Activated gamma-delta T cell (primary cell): ENCODE measurements around the gene WIPF1.

Source experiments
- DNase-seq: peaks from one replicate; lab custom pipeline; 2025; lab: John Stamatoyannopoulos, UW

Gene WIPF1

DNA sequence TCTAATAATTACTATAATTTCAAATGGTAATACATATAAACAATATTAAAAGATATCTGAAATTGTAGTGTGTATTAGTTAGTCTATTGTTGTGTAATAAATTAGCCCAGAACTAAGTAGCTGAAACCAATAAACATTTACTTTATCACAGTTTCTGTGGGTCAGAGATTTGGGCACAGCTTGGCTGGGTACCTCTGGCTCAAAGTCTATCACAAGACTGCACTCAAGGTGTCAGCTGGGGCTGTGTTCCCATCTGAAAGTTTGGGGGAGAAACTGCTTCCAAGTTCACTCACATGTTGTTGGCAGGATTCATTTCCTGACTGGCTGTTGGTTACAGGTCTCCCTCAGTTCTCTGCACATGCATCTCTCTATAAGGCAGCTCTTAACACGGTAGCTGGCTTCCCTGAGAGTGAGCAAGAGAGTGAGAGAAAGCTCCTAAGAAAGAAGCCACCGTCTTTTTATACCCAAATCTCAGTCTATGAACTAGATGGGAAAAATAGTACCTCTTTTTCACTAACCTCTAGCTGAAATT lies 25.6 kb upstream of the WIPF1 start:
- no peak for DNase-seq

DNA sequence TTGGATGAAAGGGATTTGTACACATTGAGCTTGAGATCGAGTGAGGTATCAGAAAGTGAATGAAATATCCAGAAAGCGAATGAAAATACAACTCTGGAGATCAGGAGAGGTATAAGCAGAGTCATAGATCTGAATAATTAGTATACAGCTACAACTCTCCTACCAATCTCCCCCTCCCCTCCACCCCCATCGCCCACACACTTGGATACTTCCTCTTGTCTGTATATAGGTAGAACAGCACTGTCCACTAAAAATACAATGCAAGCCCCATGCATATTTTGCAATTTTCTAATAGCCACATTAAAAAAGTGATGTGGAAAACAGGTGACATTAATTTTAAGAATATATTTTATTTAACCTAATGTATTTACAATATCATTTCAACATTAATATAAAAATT lies 23.7 kb upstream of the WIPF1 start:
- no peak for DNase-seq

DNA sequence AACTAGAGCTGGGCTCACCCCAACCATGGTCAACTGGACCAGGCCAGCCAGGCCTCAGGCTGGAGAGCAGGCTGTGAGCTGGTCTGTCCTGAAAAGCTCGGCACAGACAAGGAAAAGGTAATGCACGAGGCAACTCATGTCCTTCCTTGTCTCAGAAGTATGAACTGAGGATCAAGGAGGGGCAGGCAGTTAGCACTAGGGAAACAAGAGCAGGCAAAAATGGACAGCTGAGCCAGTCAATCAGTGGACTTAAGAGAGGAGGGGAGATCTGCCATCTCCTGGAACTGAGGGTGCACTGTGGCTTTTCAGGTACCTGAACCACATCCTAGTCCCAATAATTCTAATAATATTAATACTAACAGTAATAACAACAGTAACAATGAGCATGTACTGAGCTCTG lies 20.6 kb upstream of the WIPF1 start:
- no peak for DNase-seq

DNA sequence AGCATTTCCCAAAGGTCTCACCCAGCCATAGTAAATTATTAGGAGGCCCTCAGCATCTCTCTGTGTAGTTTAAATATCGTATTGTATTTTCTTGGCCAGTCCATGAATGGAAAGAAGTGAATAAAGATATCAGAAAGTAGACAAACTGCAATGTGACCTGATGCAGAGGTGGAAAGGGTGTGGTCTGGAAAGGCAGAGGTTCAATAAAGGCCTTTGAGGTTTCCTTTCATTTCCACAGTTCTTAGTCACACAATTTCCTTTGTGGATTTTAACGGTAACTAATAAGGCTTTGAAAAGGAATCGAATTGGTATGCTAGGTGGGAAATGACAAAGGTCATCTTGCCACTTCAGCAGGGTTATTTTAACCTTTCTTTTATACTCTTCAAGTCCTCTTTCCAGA lies 20.1 kb upstream of the WIPF1 start:
- DNase-seq, result no peak

DNA sequence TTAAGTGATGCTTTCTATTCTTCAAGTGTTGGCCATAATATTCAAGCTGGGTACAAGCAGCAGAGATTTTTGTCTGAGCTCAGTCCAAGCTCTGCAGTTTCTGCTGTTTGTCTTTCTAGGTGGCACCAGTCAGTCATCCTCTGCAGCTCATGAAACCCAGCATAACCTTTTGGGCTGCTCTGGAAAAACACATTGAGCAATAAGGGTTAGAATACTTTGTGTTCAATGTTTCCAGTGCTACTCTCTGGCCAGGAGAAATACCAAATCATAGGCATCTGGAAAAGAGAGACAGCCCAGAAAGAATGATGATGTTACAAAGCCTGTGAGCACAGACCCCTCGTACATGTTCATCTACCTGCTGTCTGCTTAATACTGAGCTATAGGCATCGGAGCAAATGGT lies 19.5 kb upstream of the WIPF1 start:
- no peak for DNase-seq

DNA sequence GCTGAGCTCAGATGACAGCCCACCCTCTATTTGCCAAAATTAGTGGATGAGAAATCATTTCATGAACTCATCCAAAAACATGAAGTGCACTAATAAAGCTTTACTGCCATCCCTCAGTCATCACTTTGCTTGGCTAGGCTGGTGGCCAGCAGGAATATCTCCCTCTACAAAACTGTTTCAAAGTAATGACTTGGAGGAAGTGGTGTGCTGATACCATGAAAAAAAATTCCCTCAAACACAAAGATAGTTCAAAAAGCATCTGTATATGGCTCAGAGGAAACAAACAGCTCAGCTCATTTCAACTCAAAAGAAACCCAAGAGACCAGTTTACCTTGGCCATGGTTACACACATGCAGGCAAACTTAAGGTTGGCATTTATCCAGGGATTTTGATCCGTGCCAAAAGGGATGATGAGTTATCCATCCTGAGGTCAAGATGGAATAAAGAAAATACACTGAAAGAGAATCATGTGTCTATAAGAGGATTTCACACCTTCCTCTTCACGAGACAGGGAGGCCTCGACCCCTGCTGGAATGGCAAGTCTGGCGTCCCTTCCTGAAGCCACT lies 18.4 kb upstream of the WIPF1 start:
- DNase-seq, result no peak

DNA sequence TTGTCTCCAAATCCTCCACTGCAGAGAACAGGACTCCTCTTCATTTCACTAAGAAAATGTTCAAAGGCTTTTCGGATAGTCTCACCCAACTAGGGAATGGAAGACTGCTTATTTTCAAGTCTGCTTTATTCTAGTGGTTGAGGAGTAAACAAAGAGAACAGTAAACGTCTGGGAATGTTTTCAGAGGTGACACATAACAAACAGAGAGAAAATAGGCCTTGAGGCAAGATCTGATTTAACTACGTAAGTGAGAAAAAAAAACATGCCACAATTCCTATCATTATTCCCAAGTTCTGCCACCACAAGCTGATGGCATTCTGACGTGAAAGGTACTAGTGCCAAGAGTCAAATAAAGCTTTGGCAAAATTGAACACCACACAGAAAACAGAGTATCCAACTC lies 16.7 kb upstream of the WIPF1 start:
- DNase-seq, result no peak

DNA sequence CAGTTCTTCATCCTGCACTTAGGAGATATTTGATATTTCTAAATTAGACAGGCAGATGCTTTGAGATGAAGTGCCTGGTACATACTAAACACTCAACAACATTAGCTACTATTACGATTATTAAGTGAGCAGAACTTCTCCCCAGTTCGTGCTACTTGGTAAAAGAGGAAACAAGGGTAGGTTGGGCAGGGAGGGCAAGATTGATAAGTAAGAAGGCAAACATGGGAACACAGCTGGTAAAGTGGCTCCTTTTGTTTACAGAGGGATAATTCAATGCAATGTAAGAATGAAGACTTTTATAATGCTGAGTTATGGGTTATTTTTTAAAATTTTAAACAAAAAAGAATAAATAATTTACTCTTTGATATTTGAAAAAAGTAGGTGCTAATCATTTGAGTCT lies 15.9 kb upstream of the WIPF1 start:
- DNase-seq, result no peak

DNA sequence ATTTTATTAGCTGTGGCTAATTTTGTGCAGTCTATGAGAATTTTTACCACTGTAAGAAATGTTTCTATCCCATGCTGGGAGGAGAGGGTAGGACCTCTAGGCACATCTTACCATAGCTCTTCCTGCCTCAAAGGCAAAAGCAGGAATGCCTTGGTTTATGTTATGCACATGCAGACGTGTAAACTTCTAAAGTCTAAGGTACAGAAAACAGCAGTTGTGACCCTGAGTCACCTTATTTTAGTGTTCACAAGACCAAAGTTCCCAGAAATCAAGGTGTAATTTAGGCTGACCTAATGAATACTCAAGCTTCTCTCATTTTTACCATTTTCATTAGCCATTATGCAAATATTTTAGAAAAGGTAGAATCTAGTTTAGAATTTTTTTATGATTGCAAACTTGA lies 15.4 kb upstream of the WIPF1 start:
- no peak for DNase-seq

DNA sequence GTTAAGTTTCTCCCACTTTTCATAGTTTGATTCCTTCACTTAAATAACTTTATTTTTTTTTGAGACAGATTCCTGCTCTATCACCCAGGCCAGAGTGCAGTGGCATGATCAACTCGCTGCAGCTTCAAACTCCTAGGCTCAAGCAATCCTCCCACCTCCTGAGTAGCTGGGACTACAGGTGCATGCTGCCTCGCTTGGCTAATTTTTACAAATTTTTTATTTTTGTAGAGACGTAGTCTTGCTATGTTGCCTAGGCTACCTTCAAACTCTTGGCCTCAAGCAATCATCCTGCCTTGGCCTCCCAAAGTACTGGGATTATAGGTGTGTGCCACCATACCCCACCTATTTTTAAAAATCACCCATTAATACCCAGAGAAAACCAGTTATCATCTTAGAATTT lies 14.2 kb upstream of the WIPF1 start:
- DNase-seq, result no peak

DNA sequence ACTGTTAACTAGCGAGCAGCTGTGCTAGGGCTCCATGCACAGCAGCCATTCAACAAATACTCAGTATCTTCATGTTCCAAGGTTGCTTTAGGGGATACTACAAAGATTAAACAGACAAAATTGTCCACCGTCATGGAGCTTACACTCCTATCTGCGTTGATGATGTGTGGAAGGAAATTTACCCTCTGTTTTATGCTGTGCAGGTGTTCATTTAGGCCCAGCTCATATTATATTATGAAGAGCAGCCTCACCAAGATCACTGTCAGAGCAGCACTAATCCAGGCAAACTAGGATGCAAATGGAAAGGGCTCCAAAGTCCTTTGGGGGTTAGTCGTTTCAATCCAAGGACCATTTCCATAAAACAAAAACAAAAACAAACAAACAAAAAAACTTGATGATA lies 13.4 kb upstream of the WIPF1 start:
- no peak for DNase-seq

DNA sequence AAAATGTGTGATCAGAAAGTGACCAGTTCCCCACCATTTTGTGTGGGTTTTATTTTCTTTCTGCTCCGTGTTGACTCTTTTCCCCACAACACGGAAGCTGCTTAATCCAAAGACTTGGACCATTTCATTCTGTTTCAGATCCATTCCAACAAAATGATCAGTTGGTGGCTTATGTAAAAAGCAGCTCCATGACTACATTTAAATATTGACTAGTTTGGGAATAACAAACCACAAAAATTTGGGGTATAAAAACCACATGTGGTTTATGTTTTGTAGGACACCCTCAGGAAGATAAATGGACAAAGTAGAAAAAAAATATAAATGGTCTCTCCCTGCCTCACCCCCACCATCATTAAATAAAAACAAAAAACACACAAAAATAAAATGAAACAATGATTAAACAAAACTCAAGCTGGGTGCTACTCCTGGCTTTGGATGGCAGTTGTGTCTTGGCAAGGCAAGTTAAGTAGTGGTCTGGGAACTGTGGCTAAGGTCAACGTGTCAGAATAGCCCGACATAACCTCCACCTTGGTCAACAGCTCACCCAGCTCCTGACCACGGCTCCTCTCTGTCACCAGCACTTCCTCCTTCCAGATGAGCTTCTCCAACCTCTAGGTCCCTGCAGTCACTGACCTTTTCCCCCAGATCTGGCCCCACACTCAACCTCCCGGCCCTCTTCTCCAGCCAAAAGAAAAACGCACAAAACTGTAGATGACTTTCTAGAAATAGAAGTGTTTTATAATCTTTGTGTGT lies 12.8 kb upstream of the WIPF1 start:
- no peak for DNase-seq

DNA sequence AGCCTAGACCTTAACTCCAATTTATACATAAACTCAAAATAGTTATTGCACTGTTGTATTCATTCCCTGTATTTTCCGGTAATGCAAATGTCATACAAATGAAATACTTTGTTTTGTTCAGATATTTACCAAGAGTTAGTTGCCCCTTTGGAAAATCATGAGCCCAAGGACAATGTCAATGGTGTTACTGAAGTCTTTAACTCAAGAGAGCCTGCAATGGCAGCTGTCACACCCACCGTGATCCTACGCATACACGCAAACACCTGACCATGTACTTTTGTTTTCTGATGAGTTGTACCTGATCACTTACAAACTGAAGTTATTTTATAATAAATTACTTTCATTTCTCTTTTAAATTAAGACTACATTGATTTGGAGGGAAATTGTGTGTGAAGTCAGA lies 11.7 kb upstream of the WIPF1 start:
- no peak for DNase-seq

DNA sequence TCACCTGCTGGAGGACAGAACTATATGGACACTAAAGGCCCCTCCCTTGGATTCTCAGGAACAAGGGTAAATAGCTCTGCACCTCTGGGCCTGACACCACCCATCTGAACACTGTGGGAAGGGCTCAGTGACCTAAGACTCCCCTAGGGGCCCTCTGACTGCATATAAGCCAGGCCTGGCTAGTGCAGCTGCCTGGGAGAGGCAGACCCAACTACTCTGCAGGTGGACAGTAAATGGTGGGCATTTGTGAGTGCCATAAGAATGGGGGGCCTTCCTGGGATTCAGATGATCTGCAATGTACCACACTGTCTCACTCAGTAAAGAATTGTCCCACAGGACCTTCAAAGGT lies 11.2 kb upstream of the WIPF1 start:
- no peak for DNase-seq

DNA sequence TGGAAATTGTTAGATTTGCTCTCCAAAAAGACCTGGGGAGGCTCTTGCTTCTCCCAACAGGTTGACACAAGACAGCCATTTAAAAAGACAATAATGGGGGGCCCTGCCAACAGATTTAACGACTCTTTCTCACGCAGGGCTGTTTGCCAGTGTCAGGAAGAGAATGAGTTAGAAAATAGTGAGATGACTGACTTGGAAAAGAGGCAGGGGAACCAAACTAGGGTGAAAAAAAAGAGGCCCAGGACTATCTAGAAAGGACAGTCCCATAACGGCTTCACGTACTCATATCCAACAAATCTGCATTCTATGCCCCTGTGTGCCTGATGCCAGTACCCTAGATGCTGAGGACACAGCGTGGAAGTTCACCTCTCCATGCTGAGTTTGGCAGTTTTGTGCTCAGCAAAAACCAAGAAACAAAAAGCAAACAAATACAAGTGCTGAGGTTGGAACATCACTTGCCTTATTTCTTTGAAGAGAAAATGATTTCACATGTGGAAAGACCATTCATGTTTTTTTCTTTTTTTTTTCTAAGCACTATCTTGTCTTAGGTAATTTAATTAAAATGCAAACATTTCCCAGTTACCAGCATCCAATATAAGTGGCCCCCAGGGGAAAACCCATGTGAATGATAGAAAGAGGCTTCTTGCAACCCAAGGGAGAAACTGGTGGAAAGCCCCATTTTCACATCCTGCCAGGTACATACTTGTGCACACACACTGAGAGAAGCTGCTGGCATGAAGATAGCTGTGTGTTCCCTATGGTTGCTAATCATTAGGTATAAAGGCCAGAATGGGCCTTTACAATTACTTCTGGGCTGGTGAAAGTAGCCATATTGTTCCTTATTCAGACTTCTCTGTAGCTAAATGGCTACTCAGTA lies 10.6 kb upstream of the WIPF1 start:
- DNase-seq, result no peak

DNA sequence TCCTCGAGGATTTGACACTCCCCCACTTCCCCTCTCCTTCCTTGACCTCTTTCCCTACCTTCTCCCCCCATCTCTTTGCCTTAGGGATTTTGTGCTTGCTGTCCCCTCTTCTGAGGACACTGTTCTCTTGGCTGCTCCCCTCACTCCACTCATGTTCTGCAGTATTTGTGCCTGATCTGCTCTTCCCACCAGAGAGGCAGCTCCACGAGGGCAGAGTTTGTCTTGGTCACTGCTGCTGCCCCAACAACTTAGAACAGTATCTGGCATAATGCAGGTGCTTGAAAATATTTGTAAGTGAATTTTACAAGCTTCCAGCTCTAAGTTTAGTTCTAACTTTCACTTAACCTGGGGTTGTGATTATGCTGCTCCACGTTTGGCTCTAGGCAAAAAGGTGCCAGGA lies 10.0 kb upstream of the WIPF1 start:
- DNase-seq, result no peak

DNA sequence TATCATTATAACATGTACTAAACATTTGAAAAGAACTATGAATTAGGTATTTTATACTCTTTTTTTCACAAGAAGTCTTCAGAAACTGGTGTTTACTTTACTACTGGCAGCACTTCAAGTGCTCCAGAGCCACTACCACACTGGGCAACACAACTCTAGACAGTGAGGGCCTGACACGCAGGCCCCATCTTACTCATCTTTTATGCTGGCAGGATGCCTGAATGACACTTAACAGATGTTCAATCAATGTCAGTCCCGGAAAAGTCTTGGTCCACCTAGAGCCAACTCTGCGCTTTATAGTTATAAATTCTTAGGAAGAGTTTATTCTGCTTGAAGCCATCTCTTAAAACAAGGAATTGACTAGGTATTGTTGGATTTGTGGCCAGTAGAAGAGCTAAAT lies 8.7 kb upstream of the WIPF1 start:
- no peak for DNase-seq

DNA sequence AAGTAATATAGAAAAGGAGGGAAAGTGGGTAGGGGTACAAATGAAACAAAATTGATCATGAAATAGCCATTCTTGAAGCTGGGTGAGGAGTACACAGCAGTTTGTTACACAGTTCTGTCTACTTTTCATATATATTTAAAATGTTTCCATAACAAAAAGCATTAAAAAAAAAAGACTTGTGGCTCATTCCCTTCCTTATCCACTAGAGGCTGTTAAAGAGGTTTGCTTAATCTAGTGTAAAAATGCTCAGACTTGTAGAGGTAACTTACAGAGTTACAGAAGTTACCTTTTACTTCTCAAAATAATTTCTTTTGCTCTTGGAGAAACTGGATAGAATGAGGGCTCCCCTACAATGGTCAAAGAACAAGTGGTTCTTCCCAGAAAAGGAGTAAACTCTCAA lies 8.1 kb upstream of the WIPF1 start:
- no peak for DNase-seq

DNA sequence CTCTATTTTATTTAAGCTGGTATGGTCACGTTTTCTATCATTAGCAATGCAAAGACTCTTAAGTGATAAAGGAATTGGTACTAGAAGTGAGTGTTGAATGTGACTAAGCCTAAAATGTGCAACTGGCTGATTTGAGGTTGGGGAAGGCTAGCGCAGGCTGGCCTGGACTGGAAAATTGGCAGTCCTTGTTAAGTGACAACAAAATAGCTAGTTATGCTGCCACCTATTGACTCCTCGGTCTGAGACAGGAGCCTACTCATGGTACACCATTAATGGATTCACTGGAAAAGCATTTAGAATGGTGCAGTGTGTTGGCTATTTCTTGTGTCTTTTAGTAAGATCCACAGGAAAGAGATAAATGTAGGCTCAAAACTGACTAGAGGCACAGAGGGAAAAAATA lies 5.7 kb upstream of the WIPF1 start:
- no peak for DNase-seq

DNA sequence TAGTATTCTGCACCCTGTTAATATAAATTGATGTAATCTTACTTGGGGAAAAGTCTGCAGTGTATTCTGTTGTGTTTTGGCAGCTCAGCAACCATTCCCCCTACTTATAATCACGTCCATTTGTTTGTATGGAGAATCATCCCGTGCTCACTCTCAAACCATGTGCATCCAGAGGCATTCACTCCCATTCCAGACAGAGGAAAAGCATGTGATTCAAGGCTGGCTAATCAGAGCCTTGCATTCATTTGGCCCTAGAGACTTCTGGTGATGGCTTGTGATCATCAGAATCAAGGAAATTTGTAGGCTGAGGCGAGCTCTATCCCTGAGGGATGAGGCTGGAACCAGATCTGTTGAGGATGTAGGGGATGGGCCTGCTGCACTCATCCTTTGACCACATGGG lies 5.1 kb upstream of the WIPF1 start:
- DNase-seq, result no peak

DNA sequence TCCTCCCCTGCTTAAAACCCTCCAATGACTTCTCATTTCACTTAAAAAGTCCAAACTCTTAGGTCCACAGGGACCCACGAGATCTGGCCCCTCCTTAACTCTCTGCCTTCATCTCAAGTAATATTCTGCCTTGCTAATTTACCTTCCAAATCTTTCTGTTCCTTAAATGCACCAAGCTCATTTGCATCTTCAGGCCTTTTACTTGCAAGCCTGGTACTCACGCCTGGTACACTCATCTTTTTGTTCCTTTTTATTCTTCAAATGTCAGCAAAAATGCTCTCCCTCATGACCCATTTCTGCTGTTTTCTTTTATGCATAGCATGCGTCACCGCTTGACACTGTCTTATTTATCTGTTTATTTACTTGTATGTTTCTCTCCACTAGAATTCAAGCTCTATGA lies 2.7 kb upstream of the WIPF1 start:
- DNase-seq, result no peak

DNA sequence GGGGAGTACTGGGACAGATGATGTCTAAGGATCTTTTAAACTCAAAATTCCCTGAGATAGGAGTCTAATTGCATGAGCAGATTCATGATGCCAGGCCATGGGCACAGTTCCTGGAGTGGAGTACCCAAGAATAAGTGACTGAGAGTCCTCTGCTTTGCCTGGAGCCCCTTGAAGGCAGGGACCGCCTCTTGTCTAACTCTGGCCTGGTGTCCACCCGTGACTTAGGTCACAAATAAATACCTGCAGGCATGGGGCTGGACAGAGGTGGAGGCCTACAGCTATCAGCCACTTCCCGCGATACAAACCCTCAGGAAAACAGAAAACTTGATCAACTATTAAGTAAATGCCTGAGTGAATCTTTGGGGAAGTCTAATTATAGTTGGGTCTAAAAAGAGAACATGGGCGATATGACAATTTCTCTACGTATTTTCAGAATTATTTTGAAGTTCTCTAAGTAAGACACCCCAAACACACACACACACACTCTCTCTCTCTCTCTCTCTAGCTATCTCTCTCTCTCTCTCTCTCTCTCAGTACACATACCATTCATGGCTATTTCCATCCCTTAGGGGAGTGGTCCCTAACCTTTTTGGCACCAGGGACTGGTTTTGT lies 1.8 kb upstream of the WIPF1 start:
- no peak for DNase-seq

DNA sequence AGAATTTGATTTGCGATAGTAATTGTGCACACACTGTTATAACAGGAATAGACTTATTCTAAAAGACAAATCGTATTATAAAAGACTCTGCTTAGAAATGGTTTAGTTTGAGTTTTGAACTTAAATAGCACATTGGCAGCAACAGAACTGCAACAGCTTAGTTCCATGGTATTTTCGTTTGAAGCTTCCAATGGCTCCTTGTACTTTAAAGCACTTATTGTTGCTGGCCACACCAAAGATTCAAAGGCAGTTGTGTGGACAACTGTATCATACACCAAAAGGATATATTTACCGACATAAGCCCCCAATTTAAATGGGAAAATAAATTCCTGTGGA lies 627 bp downstream of the WIPF1 start:
- no peak for DNase-seq
